WTC11 (cell line): ENCODE data around the gene SHROOM2. TPM values are rescaled to one million over a fixed set of nuclear protein-coding genes. Genes with fewer than 3 reads are reported as not detected.

Experiments
- ATAC-seq: fragments of 200-7000 bp; cut with Tn5 transposase; 2 replicates; pipeline ENCODE4 v1.10.0; 2021; ENCODE audit warnings: mild to moderate bottlenecking, moderate library complexity
- CTCF ChIA-PET: fragments of 300-600 bp; sonication (Branson Sonifier 250); formaldehyde crosslinking; loops from one replicate; lab custom pipeline; 2021; ENCODE audit warnings: antibody characterized with exemption; lab: Charles Lee
- POLR2A ChIA-PET: fragments of 350-600 bp; sonication (Branson Sonifier 250); formaldehyde crosslinking; loops from one replicate; lab custom pipeline; 2021; ENCODE audit warnings: antibody characterized with exemption; lab: Charles Lee
- DNase-seq: peaks from one replicate; pipeline ENCODE4 v3.0.0; 2021; ENCODE audit warnings: low spot score
- H3K27ac Mint-ChIP-seq: 2 replicates; pipeline ENCODE4 v1.8.0; 2021; ENCODE audit warnings: mixed read lengths
- H3K27me3 Mint-ChIP-seq: 2 replicates; pipeline ENCODE4 v1.8.0; 2021; ENCODE audit warnings: low read depth, mild to moderate bottlenecking, moderate library complexity, mixed read lengths
- H3K36me3 Mint-ChIP-seq: 2 replicates; pipeline ENCODE4 v1.8.0; 2021; ENCODE audit warnings: mixed read lengths
- H3K4me1 Mint-ChIP-seq: 2 replicates; pipeline ENCODE4 v1.8.0; 2022; ENCODE audit warnings: mixed read lengths
- H3K4me3 Mint-ChIP-seq: 2 replicates; pipeline ENCODE4 v1.8.0; 2021; ENCODE audit warnings: mild to moderate bottlenecking, moderate library complexity, mixed read lengths
- H3K9me3 Mint-ChIP-seq: 2 replicates; pipeline ENCODE4 v1.8.0; 2021; ENCODE audit warnings: mixed read lengths
- AFF4 ChIP-seq: sonication (generic); formaldehyde crosslinking; IDR thresholded peaks from 2 replicates; pipeline ENCODE4 v1.8.1; 2023; ENCODE audit warnings: mild to moderate bottlenecking, missing genetic modification reagents, borderline replicate concordance
- AR ChIP-seq: fragments of 250-450 bp; sonication (Bioruptor Pico); IDR thresholded peaks from 2 replicates; pipeline ENCODE4 v1.9.0; 2021; ENCODE audit warnings: mild to moderate bottlenecking
- ELF4 ChIP-seq: sonication (generic); formaldehyde crosslinking; IDR thresholded peaks from 2 replicates; pipeline ENCODE4 v1.8.1; 2022; ENCODE audit warnings: low read depth, mild to moderate bottlenecking, moderate library complexity, missing genetic modification reagents
- EMX1 ChIP-seq: fragments of 250-450 bp; sonication (Bioruptor Pico); IDR thresholded peaks from 2 replicates; pipeline ENCODE4 v1.8.0; 2021; ENCODE audit warnings: mild to moderate bottlenecking
- ETV6 ChIP-seq: sonication (generic); formaldehyde crosslinking; IDR thresholded peaks from 2 replicates; pipeline ENCODE4 v1.8.1; 2022; ENCODE audit warnings: mild to moderate bottlenecking, missing genetic modification reagents
- JUN ChIP-seq: sonication (generic); formaldehyde crosslinking; IDR thresholded peaks from 2 replicates; pipeline ENCODE4 v1.8.0; 2023; ENCODE audit warnings: mild to moderate bottlenecking, missing genetic modification reagents
- MAX ChIP-seq: sonication (generic); formaldehyde crosslinking; IDR thresholded peaks from 2 replicates; pipeline ENCODE4 v1.8.0; 2022; ENCODE audit warnings: mild to moderate bottlenecking, missing genetic modification reagents
- OVOL2 ChIP-seq: fragments of 250-450 bp; sonication (Bioruptor Pico); IDR thresholded peaks from 2 replicates; pipeline ENCODE4 v1.9.0; 2021; ENCODE audit warnings: mild to moderate bottlenecking, borderline replicate concordance
- TEAD1 ChIP-seq: sonication (generic); formaldehyde crosslinking; IDR thresholded peaks from 2 replicates; pipeline ENCODE4 v1.8.0; 2022; ENCODE audit warnings: mild to moderate bottlenecking, missing genetic modification reagents
- TP53 ChIP-seq: sonication (generic); formaldehyde crosslinking; IDR thresholded peaks from 2 replicates; pipeline ENCODE4 v1.8.1; 2023; ENCODE audit warnings: mild to moderate bottlenecking, missing genetic modification reagents
- ZNF263 ChIP-seq: sonication (generic); formaldehyde crosslinking; IDR thresholded peaks from 2 replicates; pipeline ENCODE4 v1.8.1; 2022; ENCODE audit warnings: low read depth, mild to moderate bottlenecking, moderate library complexity, missing genetic modification reagents
- ZNF396 ChIP-seq: fragments of 250-450 bp; sonication (Bioruptor Pico); IDR thresholded peaks from 2 replicates; pipeline ENCODE4 v1.8.0; 2021; ENCODE audit warnings: mild to moderate bottlenecking, moderate library complexity, borderline replicate concordance
- ZNF532 ChIP-seq: fragments of 250-450 bp; sonication (Bioruptor Pico); IDR thresholded peaks from 2 replicates; pipeline ENCODE4 v1.9.0; 2021; ENCODE audit warnings: mild to moderate bottlenecking, borderline replicate concordance
- ZNF671 ChIP-seq: fragments of 250-450 bp; sonication (Bioruptor Pico); IDR thresholded peaks from 2 replicates; pipeline ENCODE4 v1.8.0; 2021; ENCODE audit warnings: mild to moderate bottlenecking
- ZSCAN18 ChIP-seq: fragments of 250-450 bp; sonication (Bioruptor Pico); IDR thresholded peaks from 2 replicates; pipeline ENCODE4 v2.1.2; 2022; ENCODE audit warnings: mild to moderate bottlenecking, moderate library complexity
- total RNA-seq: library from RNA; stranded (reverse); gene quantifications from 3 replicates; pipeline ENCODE4 v1.2.3, GENCODE V29; 2021
- TF ChIP-seq, protein P1 (sequence below): fragments of 250-450 bp; sonication (Bioruptor Pico); IDR thresholded peaks from 2 replicates; pipeline ENCODE4 v1.9.0; 2021; ENCODE audit warnings: moderate library complexity, mild to moderate bottlenecking, inconsistent platforms, borderline replicate concordance
- TF ChIP-seq, protein P2 (sequence below): fragments of 200-600 bp; IDR thresholded peaks from 2 replicates; pipeline ENCODE4 v1.8.0; 2022; ENCODE audit warnings: antibody characterized with exemption

SHROOM2 gene
- total RNA-seq, 1 experiment from 2014 or later = 14.8 TPM

DNA sequence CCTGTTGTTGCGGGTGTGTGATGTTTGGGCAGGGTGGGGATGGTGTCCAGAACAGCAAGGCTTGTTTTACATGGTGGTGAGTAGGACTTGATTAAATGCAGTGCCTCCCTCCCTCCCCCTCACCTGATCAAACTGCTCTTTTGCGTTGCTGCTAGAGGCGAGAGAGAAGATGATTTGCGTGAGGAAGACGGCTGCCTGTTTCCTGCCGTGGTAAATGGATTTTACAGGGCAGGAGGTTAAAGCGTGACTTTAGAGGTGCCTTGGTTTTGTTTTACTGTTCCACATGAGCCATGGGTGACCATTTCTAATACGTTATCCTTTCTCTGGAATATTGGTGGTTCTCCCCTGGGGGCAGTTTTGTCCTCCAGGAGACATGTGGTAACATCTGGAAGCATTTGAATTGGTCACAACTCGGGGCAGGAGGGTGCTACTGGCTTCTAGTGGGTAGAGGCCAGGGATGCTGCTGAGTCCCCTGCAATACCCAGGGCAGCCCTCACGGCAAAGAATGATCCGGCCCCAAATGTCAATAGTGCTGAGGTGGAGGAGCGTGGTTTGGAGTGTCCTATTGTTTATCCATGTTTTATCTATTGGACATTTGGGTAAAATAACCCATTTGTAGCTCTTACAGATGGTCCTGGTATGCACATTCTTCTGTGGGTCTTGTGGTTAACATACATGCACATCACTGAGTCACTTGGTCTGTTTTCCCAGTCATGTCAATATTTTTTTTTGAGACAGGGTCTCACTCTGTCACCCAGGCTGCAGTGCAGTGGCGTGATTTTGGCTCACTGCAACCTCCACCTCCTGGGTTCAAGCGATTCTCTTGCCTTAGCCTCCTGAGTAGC, 73.7 kb downstream of the SHROOM2 start:
- DNase-seq (no peak), ATAC-seq (no peak)
- ChIA-PET POLR2A (no interaction called here), CTCF (no interaction called here)
- H3K36me3 Mint-ChIP-seq = no peaks in the 10 kb centered on the region
- peaks cover 32% of the 10 kb centered on the region for H3K4me1 Mint-ChIP-seq
- no peak overlapping the region for H3K27ac Mint-ChIP-seq
- H3K9me3 Mint-ChIP-seq = no peaks in the 10 kb centered on the region
- TF ChIP-seq ELF4 (CRISPR knock-in tag) (no peak), EMX1 (CRISPR knock-in tag) (no peak), OVOL2 (CRISPR knock-in tag) (no peak), AFF4 (CRISPR knock-in tag) (no peak), ZSCAN18 (CRISPR knock-in tag) (no peak), TEAD1 (CRISPR knock-in tag) (no peak), JUN (CRISPR knock-in tag) (no peak), ZNF671 (CRISPR knock-in tag) (no peak), ZNF396 (CRISPR knock-in tag) (no peak), MAX (CRISPR knock-in tag) (no peak)
- TF ChIP-seq, protein P1, sequence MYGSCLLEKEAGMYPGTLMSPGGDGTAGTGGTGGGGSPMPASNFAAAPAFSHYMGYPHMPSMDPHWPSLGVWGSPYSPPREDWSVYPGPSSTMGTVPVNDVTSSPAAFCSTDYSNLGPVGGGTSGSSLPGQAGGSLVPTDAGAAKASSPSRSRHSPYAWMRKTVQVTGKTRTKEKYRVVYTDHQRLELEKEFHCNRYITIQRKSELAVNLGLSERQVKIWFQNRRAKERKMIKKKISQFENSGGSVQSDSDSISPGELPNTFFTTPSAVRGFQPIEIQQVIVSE = no peak
- H3K27me3 Mint-ChIP-seq = no peaks in the 10 kb centered on the region
- H3K4me3 Mint-ChIP-seq = no peak overlapping the region

- H3K36me3 Mint-ChIP-seq = no peaks in the 10 kb centered on the region
- H3K4me3 Mint-ChIP-seq = no peak overlapping the region
- no peak overlapping the region for H3K27ac Mint-ChIP-seq
- no peaks in the 10 kb centered on the region for H3K27me3 Mint-ChIP-seq
- DNase-seq (no peak), ATAC-seq (no peak)
- no peaks in the 10 kb centered on the region for H3K9me3 Mint-ChIP-seq
- peaks cover 26% of the 10 kb centered on the region for H3K4me1 Mint-ChIP-seq
- POLR2A ChIA-PET = no interaction called here
- CTCF ChIA-PET = no interaction called here
- no peak for TF ChIP-seq ZNF532 (CRISPR knock-in tag)
- TF ChIP-seq, protein P2, sequence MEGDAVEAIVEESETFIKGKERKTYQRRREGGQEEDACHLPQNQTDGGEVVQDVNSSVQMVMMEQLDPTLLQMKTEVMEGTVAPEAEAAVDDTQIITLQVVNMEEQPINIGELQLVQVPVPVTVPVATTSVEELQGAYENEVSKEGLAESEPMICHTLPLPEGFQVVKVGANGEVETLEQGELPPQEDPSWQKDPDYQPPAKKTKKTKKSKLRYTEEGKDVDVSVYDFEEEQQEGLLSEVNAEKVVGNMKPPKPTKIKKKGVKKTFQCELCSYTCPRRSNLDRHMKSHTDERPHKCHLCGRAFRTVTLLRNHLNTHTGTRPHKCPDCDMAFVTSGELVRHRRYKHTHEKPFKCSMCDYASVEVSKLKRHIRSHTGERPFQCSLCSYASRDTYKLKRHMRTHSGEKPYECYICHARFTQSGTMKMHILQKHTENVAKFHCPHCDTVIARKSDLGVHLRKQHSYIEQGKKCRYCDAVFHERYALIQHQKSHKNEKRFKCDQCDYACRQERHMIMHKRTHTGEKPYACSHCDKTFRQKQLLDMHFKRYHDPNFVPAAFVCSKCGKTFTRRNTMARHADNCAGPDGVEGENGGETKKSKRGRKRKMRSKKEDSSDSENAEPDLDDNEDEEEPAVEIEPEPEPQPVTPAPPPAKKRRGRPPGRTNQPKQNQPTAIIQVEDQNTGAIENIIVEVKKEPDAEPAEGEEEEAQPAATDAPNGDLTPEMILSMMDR = no peak
- no peak for TF ChIP-seq ZNF263
- no peak for TF ChIP-seq TP53
- TF ChIP-seq ETV6 = no peak
- no peak for TF ChIP-seq EMX1 (CRISPR knock-in tag)
- no peak for TF ChIP-seq AR (CRISPR knock-in tag)
Observed at GRCh38 chrX:9860826-9861225, 74.6 kb downstream of the SHROOM2 start.
